Measurements from ENCODE around the gene TSPAN17. TPM values are rescaled to one million over a fixed set of nuclear protein-coding genes. Genes with fewer than 3 reads are reported as not detected.
A peak's percentile ranks its signal among the peaks of the same experiment; 100 is the strongest.
"Not testable (repeated sequence)": the region's sequence is repeated elsewhere in the genome, so short reads cannot be mapped to it uniquely, and the experiment has no call there.

Gene TSPAN17
- total and polyA plus RNA-seq, 5 donors: 15.8 to 23.7 (median 18.6) TPM

DNA sequence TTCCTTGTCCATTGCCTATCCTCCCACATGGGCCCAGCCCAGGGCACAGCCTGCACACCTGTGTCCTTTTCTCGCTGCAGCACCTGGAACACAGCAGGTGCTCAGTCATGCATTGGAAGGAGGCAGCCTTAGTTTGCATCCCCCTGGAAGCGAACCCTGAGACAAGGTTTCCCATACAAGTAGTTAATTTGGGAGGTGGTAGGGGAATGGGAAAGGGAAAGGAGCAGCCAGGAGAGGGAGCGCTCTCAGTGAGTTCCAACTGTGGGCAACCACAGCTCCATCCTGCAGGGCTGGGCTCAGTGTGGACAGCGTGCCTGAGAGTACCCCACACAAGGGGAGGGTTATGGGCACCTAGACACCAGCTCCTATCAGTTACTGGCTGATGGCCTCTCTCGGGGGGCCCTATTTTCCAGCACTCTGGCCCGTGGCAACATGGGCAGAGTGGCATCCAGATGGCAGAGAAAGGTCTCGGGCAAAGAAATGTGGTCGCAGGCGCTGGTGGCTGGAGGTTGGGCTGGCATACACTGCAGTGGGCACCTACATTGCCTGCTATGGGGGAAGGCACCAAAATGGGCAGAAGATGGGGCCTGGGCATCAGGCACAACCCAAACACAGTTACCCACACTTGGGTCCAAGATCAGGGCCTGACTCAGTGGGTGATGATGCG, 50.1 kb downstream of the TSPAN17 start:
- H3K9me3 ChIP-seq (ENCODE audit: control insufficient read depth, low read length): no peaks in the 10 kb centered on the region
- intact Hi-C loops (cut with DNase I): no loop called here
- H3K4me3 ChIP-seq (ENCODE audit: low read length): no peak overlapping the region
- DNase-seq (peak in 1 of 3 donors; percentile 14), ATAC-seq (no peak)
- 63% methylated on average over 10 of the region's 10 CpGs for WGBS
- H3K27me3 ChIP-seq (ENCODE audit: control insufficient read depth, insufficient read depth): no peaks in the 10 kb centered on the region
- no peaks in the 10 kb centered on the region for H3K4me1 ChIP-seq (ENCODE audit: control insufficient read depth, insufficient read depth, low read length)
- no peak overlapping the region for H3K27ac ChIP-seq (ENCODE audit: low read length)

DNA sequence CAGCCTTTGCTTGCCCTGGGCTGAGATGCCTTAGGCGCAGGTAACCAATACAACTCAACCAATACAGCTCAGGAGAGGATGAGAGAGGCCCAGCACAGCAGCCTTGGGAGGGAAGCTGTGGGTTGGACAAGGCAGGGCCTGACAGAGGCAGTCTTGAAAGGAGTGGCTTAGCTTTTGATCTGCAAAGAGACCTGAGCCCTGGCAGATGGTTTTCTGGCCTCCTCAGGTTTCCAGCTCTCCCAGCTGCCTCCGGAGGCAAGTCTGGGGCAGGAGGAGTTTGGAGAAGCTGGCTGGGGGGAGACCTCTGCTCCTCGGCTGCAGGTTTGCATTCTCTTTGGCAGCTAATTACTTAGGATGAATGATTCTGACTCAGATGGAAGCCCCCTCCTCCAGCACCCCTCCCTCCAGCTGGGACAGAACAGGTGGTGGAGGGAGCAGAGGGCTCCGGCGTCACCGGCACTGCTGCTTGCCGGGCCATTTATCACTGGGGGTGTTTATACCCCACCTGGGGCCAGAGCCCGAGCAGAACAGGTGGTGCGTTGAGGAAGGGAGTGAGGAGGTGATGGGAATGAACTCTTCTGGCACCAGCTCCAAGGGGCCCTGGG, 50.8 kb downstream of the TSPAN17 start:
- Histone ChIP-seq H3K27ac (ENCODE audit: low read length) (no peak overlapping the region), H3K4me1 (ENCODE audit: control insufficient read depth, insufficient read depth, low read length) (no peaks in the 10 kb centered on the region), H3K9me3 (ENCODE audit: control insufficient read depth, low read length) (no peaks in the 10 kb centered on the region), H3K4me3 (ENCODE audit: low read length) (no peak overlapping the region), H3K27me3 (ENCODE audit: control insufficient read depth, insufficient read depth) (no peaks in the 10 kb centered on the region)
- peak in 1 of 3 donors; percentile 21 for DNase-seq
- ATAC-seq: no peak
- intact Hi-C loops (cut with DNase I): no loop called here
- WGBS: 23% methylated on average over 9 of the region's 9 CpGs

DNA sequence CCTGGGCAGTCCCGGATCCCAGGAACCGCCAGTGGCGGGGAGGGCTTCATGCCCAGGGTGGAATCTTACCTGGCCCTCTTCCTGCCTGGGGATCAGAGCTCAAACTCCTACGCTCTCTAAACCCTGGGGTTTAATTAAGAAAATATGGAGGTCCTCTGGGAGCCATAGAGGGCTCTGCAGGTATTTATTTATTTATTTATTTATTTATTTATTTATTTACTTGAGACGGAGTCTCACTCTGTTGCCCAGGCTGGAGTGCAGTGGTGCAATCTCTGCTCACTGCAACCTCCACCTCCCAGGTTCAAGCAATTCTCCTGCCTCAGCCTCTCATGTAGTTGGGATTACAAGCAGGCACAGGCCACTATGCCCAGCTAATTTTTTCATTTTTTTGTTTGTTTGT, 52.2 kb downstream of the TSPAN17 start:
- H3K27ac ChIP-seq (ENCODE audit: low read length); DNase-seq; H3K4me3 ChIP-seq (ENCODE audit: low read length); H3K27me3 ChIP-seq (ENCODE audit: control insufficient read depth, insufficient read depth); H3K4me1 ChIP-seq (ENCODE audit: control insufficient read depth, insufficient read depth, low read length); intact Hi-C loops (cut with DNase I); ATAC-seq; H3K9me3 ChIP-seq (ENCODE audit: control insufficient read depth, low read length): not testable (repeated sequence)
- WGBS: 87% methylated on average over 5 of the region's 5 CpGs

DNA sequence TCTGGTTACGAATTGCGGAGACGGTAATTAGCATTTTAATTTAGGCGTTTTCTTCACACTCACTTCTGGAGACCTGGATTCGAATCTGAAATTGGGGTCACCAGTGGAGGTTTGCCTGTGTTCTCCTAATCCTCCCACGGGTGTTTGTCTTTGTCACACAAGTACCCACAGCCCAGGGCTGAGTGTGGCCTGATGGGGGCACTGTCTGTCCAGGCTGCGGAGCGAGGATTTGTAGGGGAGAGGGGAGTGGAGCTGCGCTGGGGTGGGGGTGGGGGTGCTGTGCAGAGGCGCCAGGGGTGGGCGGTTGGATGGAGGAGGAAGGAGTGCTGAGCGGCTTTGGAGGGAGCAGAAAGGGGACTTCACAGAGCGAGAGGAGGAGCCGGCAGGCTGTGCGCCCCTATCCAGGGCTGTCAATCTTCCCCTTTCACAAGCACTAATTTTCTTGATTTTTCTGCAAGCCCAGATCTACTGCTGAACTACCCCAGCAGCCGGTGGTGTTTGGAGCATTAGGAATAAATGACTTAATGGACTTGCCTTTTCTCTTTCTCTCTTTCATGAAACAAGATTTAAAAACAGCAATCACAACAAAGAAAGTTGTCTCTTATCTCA, 53.1 kb downstream of the TSPAN17 start:
- ATAC-seq (no peak), DNase-seq (no peak)
- H3K27me3 ChIP-seq (ENCODE audit: control insufficient read depth, insufficient read depth): no peaks in the 10 kb centered on the region
- 23% methylated on average over 16 of the region's 16 CpGs for WGBS
- H3K27ac ChIP-seq (ENCODE audit: low read length): no peak overlapping the region
- intact Hi-C loops (cut with DNase I): no loop called here
- no peaks in the 10 kb centered on the region for H3K9me3 ChIP-seq (ENCODE audit: control insufficient read depth, low read length)
- H3K4me3 ChIP-seq (ENCODE audit: low read length): no peak overlapping the region
- H3K4me1 ChIP-seq (ENCODE audit: control insufficient read depth, insufficient read depth, low read length): no peaks in the 10 kb centered on the region

DNA sequence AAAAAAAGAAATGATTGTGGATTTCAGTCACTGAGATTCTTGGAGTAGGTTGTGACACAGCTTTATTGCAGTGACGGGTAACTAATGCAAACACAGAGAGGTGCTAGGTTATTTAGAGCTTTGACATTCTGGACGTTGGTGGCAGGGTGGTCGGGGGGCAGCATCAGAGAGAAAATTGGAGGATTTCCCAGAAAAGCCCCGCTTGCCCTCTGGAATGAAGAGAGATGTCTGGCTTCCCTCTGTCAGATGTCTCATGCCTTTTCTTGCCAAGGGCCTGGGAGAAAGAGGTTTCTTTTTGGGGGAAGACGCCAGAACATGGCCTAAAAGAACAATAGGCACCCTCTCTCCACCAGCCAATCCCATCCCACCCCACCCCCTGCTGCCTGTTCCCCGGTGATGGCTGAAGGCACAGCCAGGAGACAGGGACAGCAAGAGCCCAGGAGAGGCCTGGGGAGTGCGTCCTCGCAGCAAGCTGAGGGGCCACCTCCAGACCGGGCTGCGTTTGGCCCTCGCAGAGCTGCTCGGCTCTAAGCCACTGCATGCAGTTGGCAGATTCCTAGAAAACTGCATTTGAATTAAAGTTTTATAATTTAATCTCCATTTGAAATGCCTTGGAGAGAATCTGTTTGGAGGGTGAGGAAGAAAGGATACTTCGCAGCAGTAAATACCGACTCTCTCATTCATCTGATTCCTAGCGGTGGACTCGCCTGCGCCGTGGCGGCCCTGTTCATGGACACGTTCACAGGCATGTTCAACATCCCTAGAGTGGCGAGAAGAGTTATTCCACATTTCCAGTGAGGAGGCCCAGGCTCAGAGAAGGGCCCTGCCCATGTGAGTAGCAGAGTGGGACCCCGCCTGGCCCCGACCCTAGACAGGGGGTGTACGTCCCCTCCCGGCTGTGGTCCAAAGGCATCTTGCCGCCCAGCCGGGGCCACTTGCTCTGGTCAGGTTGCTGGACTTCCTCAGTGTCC, 55.7 kb downstream of the TSPAN17 start:
- Histone ChIP-seq H3K4me3 (ENCODE audit: low read length) (no peak overlapping the region), H3K27ac (ENCODE audit: low read length) (no peak overlapping the region), H3K27me3 (ENCODE audit: control insufficient read depth, insufficient read depth) (no peaks in the 10 kb centered on the region), H3K4me1 (ENCODE audit: control insufficient read depth, insufficient read depth, low read length) (no peaks in the 10 kb centered on the region), H3K9me3 (ENCODE audit: control insufficient read depth, low read length) (no peaks in the 10 kb centered on the region)
- ATAC-seq (no peak), DNase-seq (no peak)
- intact Hi-C loops (cut with DNase I): no loop called here
- WGBS: 69% methylated on average over 27 of the region's 27 CpGs

DNA sequence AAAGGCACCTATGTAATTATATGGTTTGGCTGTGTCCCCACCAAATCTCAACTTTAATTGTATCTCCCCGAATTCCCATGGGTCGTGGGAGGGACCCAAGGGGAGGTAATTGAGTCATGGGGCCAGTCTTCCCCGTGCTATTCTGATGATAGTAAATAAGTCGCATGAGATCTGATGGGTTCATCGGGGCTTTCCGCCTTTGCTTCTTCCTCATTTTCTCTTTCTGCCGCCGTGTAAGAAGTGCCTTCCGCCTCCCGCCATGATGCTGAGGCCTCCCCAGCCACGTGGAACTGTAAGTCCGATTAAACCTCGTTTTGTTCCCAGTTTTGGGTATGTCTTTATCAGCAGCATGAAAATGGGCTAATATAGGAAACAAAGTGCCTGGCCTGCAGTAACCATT, 56.6 kb downstream of the TSPAN17 start:
- WGBS: 84% methylated on average over 13 of the region's 13 CpGs

DNA sequence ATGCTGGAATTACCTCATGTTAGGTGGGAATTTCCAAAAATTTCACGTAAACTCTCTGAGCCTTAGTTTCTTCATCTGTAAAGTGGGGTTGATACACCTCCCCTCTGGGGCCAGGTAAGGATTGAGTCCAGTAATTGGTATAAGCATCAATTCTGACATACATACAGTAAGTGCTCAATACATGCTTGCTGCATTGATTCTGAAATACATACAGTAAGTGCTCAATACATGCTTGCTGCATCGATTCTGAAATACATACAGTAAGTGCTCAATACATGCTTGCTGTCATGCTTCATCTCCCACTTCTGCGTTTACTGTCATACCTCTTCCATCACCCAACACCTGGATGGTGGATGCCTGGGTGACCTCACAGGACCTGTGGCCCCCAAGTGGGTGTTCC, 57.1 kb downstream of the TSPAN17 start:
- H3K4me1 ChIP-seq (ENCODE audit: control insufficient read depth, insufficient read depth, low read length): no peaks in the 10 kb centered on the region
- WGBS: 82% methylated on average over 3 of the region's 3 CpGs

More for the DNA sequence above, 56.6 kb downstream of the TSPAN17 start:
- Histone ChIP-seq H3K9me3 (ENCODE audit: control insufficient read depth, low read length) (no peaks in the 10 kb centered on the region), H3K27ac (ENCODE audit: low read length) (no peak overlapping the region), H3K4me1 (ENCODE audit: control insufficient read depth, insufficient read depth, low read length) (no peaks in the 10 kb centered on the region), H3K4me3 (ENCODE audit: low read length) (no peak overlapping the region), H3K27me3 (ENCODE audit: control insufficient read depth, insufficient read depth) (no peaks in the 10 kb centered on the region)
- intact Hi-C loops (cut with DNase I): no loop called here
- DNase-seq: no peak
- ATAC-seq: no peak

DNA sequence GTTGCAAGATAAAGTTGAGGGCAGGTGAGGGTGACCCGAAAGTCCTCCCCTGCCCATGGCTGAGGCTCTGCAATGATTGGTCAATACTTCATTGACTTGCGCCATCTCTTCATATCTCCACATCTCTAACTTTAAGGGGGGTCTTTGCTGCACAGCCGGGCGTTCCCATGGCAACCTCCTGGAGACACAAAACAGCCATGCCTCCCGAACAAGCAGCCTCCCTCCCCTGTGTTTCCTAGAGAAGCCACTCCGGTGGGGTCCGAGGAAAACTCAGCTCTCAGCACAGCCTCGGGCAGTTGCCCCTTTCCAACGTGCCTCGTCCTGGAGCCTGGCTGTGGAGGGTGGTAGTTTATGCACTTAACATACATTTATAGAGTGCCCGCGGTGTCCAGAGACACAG, 57.5 kb downstream of the TSPAN17 start:
- Histone ChIP-seq H3K9me3 (ENCODE audit: control insufficient read depth, low read length) (no peaks in the 10 kb centered on the region), H3K27me3 (ENCODE audit: control insufficient read depth, insufficient read depth) (no peaks in the 10 kb centered on the region), H3K4me3 (ENCODE audit: low read length) (no peak overlapping the region), H3K27ac (ENCODE audit: low read length) (no peak overlapping the region), H3K4me1 (ENCODE audit: control insufficient read depth, insufficient read depth, low read length) (no peaks in the 10 kb centered on the region)
- intact Hi-C loops (cut with DNase I): no loop called here
- ATAC-seq (no peak), DNase-seq (no peak)
- 60% methylated on average over 12 of the region's 12 CpGs for WGBS

More for the DNA sequence above, 57.1 kb downstream of the TSPAN17 start:
- H3K27me3 ChIP-seq (ENCODE audit: control insufficient read depth, insufficient read depth): no peaks in the 10 kb centered on the region
- H3K4me3 ChIP-seq (ENCODE audit: low read length): no peak overlapping the region
- DNase-seq (no peak), ATAC-seq (no peak)
- H3K27ac ChIP-seq (ENCODE audit: low read length): no peak overlapping the region
- intact Hi-C loops (cut with DNase I): no loop called here
- no peaks in the 10 kb centered on the region for H3K9me3 ChIP-seq (ENCODE audit: control insufficient read depth, low read length)

Small RNAs within 50 kb of the gene (microRNA-seq; reads per million reads assigned to microRNA genes)
- 0 reads per million in 2 donors for gene MIR4281

Other genes with a start within 250 kb of the TSPAN17 start
- 100 to 1,000 TPM; 209 to 219 (median 212) TPM for gene CLTB, start 230.9 kb upstream of the TSPAN17 start, total RNA-seq
- 329 TPM for gene CLTB, start 230.9 kb upstream of the TSPAN17 start, polyA plus RNA-seq
- gene FAF2, start 199.1 kb upstream of the TSPAN17 start, total RNA-seq: 10 to 100 TPM; 17.6 to 25.2 (median 18.8) TPM
- 9.7 TPM for gene FAF2, start 199.1 kb upstream of the TSPAN17 start, polyA plus RNA-seq
- 10 to 100 TPM; 19.6 to 31.7 (median 26.4) TPM for gene RNF44, start 110.1 kb upstream of the TSPAN17 start, total RNA-seq
- gene RNF44, start 110.1 kb upstream of the TSPAN17 start, polyA plus RNA-seq: 16.5 TPM
- under 1 TPM in 3 of 4 donors, not detected in 1; 0.40 to 0.92 (median 0.47) TPM for gene CDHR2, start 98.1 kb upstream of the TSPAN17 start, total RNA-seq
- not detected for gene CDHR2, start 98.1 kb upstream of the TSPAN17 start, polyA plus RNA-seq
- gene GPRIN1, start 37.3 kb upstream of the TSPAN17 start, total RNA-seq: under 1 TPM; 0.34 to 0.62 (median 0.46) TPM
- gene GPRIN1, start 37.3 kb upstream of the TSPAN17 start, polyA plus RNA-seq: 0.23 TPM
- gene SNCB, start 16.9 kb upstream of the TSPAN17 start, total RNA-seq: 1 to 10 TPM in 1 of 4 donors, under 1 TPM in 2, not detected in 1; 0.74 to 3.2 (median 0.88) TPM
- 2.3 TPM for gene SNCB, start 16.9 kb upstream of the TSPAN17 start, polyA plus RNA-seq
- gene EIF4E1B, start 16.8 kb upstream of the TSPAN17 start, total RNA-seq: not detected
- gene EIF4E1B, start 16.8 kb upstream of the TSPAN17 start, polyA plus RNA-seq: not detected
- gene UNC5A, start 163.1 kb downstream of the TSPAN17 start, total RNA-seq: under 1 TPM; 0.17 to 0.85 (median 0.44) TPM
- 0.68 TPM for gene UNC5A, start 163.1 kb downstream of the TSPAN17 start, polyA plus RNA-seq

All from right cardiac atrium (tissue), 5 donors.